Neural cell (in vitro differentiated cells): Measurements from ENCODE around the gene FHOD3.

ENCODE experiments used
- CTCF ChIP-seq: fragments of 450-650 bp; IDR thresholded peaks from 2 replicates; pipeline ENCODE4 v1.5.1; 2014; ENCODE audit warnings: antibody characterized with exemption, mild to moderate bottlenecking, moderate library complexity; ENCODE audit not compliant: poor library complexity, severe bottlenecking
- EZH2 ChIP-seq: fragments of 200-600, 300-800 bp; shearing (Covaris generic), sonication (generic); IDR thresholded peaks from 2 replicates; pipeline ENCODE4 v1.6.1; 2014; ENCODE audit warnings: antibody characterized with exemption, low read length, borderline replicate concordance, mild to moderate bottlenecking; ENCODE audit not compliant: insufficient read depth, poor library complexity, severe bottlenecking
- MXI1 ChIP-seq: fragments of 450-650 bp; conservative IDR thresholded peaks from 2 replicates; pipeline ENCODE4 v1.6.1; 2014; ENCODE audit warnings: antibody characterized with exemption, mild to moderate bottlenecking; ENCODE audit not compliant: poor library complexity, severe bottlenecking
- POLR2AphosphoS5 ChIP-seq: IDR thresholded peaks from 2 replicates; pipeline ENCODE4 v1.6.1; 2012
- SMC3 ChIP-seq: fragments of 450-650 bp; conservative IDR thresholded peaks from 2 replicates; pipeline ENCODE4 v1.6.1; 2014; ENCODE audit warnings: antibody characterized with exemption, mild to moderate bottlenecking, moderate library complexity; ENCODE audit not compliant: poor library complexity

DNA sequence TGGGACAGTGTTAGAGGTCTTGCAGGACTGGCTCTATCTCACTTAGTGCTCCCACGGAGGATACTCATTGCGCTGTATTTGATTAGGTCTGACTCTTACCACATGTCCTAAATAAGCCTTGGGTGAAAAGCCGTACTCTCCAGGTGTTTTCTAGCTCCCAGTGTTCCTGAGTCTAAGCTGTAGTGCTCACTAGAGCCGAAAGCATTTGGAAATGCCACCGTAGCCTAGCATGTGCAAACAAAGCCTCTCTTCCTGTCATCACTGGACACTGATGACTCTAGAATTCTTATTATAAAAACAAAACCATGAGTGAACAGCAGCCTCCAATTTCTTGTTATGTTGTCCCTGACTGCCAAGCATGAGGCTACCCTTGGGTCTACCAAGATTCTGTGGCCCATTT is 325.1 kb downstream of the FHOD3 start:
- TF ChIP-seq SMC3 (no peak), EZH2 (no peak), CTCF (no peak), POLR2AphosphoS5 (no peak), MXI1 (no peak)
